Heart right ventricle (tissue), 16 donors: ENCODE measurements around the gene C10orf120. TPM values are rescaled to one million over a fixed set of nuclear protein-coding genes. Genes with fewer than 3 reads are reported as not detected.

Experiments
- ATAC-seq, 8 donors: fragments of 200-7000 bp; cut with Tn5 transposase; one replicate each; pipeline ENCODE4 v1.9.1; 2020; ENCODE audit warnings: mild to moderate bottlenecking in 8 of 8, moderate library complexity in 8 of 8, moderate number of reproducible peaks in 1 of 8
- DNase-seq, 2 donors: peaks; one replicate each; pipeline ENCODE4 v3.0.0-alpha.2; 2020
- H3K27ac ChIP-seq, 10 donors: fragments of 200-600 bp; sonication (generic) in 2 of 10; one replicate each; pipeline versions ENCODE4 v1.5.0 to v1.8.0; 2020 to 2022; ENCODE audit warnings: mild to moderate bottlenecking in 3 of 10
- H3K27me3 ChIP-seq, 7 donors: fragments of 200-600 bp; one replicate each; pipeline ENCODE4 v1.8.0; 2021 to 2022; ENCODE audit warnings: mild to moderate bottlenecking in 2 of 7
- H3K36me3 ChIP-seq, 9 donors: fragments of 200-600 bp; sonication (generic) in 1 of 9; one replicate each; pipeline versions ENCODE4 v1.5.0 to v1.8.0; 2020 to 2022; ENCODE audit warnings: mild to moderate bottlenecking in 2 of 9
- H3K4me1 ChIP-seq, 9 donors: fragments of 200-600 bp; sonication (generic) in 1 of 9; one replicate each; pipeline versions ENCODE4 v1.5.0 to v1.8.0; 2020 to 2022; ENCODE audit warnings: mild to moderate bottlenecking in 4 of 9
- H3K4me3 ChIP-seq, 10 donors: fragments of 200-600 bp; sonication (generic) in 2 of 10; one replicate each; pipeline versions ENCODE4 v1.5.0 to v1.8.0; 2020 to 2022; ENCODE audit warnings: mild to moderate bottlenecking in 7 of 10, moderate library complexity in 2 of 10
- H3K9me3 ChIP-seq, 11 donors: fragments of 200-600 bp in 10 of 11; sonication (generic) in 2 of 11; one replicate each; pipeline versions ENCODE4 v1.5.0 to v1.8.0; 2013 to 2022; ENCODE audit warnings: mild to moderate bottlenecking in 2 of 11, control low read depth in 1 of 11, moderate library complexity in 1 of 11
- WGBS, 2 donors: extraction: QIAGEN DNeasy Blood & Tissue Kit; methylation state at CpG; one replicate each; pipeline ENCODE4 v1.1.7; 2013; ENCODE audit warnings: inconsistent platforms in 1 of 2; 5-methylcytosine and 5-hydroxymethylcytosine counted together
- intact Hi-C, 10 donors: fragments of 100-400 bp; cut with DNase I; formaldehyde crosslinking; loops; one replicate each; pipeline versions ENCODE4 v1.11.1 to v1.14.2; 2022
- polyA plus RNA-seq, 2 donors: library from polyadenylated mRNA; stranded (reverse); fragments of 200-250 nt; gene quantifications; one replicate each; pipeline ENCODE4 v1.2.3, GENCODE V29; 2013
- total RNA-seq, 10 donors: library from RNA; stranded (reverse); fragmentation: NEBNext Ultra II Directional in 3 of 10; extraction: Animal tissue kit (Norgen Biotek cat#: 25700) in 3 of 10; gene quantifications; one replicate each; pipeline versions ENCODE4 v1.2.1 to v1.2.4, GENCODE V29; 2021 to 2023
- TF ChIP-seq, protein P1 (sequence below), 9 donors: fragments of 200-600 bp; sonication (generic) in 2 of 9; IDR thresholded peaks; one replicate each; pipeline versions ENCODE4 v1.5.0 to v1.8.0; 2021 to 2022; ENCODE audit warnings: antibody characterized with exemption in 9 of 9, mild to moderate bottlenecking in 5 of 9, moderate library complexity in 1 of 9
- donor health status: Arrhythmogenic right ventricular cardiomyopathy.
- donor health status: ischemic (EF 13 %, LVEDD 7.1; RV severe dilation, severe dysfunction).
- donor health status: healthy with polysubstance abuse.
- donor health status: DM: no; HTN: yes; CAD: no.
- donor health status: DM: no; HTN: no; CAD: no.
- donor health status: ischemic (EF 25% LVEDD 6.9; RV normal size, moderate dysfunction).
- donor health status: ischemic (EF 25% LVEDD 5.7; RV mildly dilated, moderate dysfunction).
- donor health status: healthy.
- donor health status: DM: yes; HTN: yes; CAD: no.
- donor health status: Ischemic cardiomyopathy.
- donor health status: ischemic (EF 35%, LVEDD 5.7; RV mildly dilated, moderate dysfunction).
- donor health status: nonischemic (EF 11% LVEDD 7.7; RV severe dilation, severe dysfunction).
- donor health status: DM: yes; HTN: yes; CAD: no.
- donor health status: PGD.
- donor health status: ischemic (EF 29% LVEDD 5.4; RV normal size, mild dysfunction).
- donor health status: nonischemic (EF 23%, LVEDD 6.1; RV moderate dilation, normal function).

The C10orf120 gene
- total and polyA plus RNA-seq, 12 donors: not detected

DNA sequence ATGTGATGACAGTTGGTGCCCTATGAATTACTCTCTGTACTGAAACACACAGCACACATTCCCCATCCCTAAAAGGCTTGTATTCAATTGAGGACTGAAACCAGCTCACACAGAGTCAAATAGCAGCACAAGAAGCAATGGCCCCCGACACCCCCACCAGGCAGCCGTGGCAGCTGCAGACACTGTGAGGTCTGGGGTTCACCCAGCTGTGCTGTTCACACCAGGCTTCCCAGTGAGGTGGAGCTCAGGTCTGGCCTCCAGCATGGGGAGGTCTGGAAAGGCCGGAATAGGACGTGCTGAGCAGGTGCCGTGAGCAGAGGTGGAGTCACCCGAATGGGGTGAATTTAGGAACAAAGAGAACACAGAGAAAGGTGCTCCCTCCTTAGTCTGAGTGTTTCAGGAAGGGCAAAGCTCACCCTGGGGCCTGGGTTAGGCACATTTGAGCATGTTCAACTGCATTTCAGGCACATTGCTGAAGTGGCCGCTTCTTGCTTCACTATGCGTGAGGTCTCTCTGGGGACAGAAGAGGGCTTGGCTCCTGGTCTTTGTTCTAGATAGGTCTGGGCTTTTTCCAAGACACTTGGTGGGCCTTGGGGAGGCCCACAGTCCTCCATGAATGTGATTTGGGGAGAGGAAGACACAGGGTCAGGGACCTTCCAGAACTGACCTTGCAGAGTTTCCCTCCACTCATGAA is 41.1 kb downstream of the C10orf120 start:
- H3K4me3 ChIP-seq: no peak overlapping the region
- no peaks in the 10 kb centered on the region for H3K4me1 ChIP-seq
- TF ChIP-seq, protein P1, sequence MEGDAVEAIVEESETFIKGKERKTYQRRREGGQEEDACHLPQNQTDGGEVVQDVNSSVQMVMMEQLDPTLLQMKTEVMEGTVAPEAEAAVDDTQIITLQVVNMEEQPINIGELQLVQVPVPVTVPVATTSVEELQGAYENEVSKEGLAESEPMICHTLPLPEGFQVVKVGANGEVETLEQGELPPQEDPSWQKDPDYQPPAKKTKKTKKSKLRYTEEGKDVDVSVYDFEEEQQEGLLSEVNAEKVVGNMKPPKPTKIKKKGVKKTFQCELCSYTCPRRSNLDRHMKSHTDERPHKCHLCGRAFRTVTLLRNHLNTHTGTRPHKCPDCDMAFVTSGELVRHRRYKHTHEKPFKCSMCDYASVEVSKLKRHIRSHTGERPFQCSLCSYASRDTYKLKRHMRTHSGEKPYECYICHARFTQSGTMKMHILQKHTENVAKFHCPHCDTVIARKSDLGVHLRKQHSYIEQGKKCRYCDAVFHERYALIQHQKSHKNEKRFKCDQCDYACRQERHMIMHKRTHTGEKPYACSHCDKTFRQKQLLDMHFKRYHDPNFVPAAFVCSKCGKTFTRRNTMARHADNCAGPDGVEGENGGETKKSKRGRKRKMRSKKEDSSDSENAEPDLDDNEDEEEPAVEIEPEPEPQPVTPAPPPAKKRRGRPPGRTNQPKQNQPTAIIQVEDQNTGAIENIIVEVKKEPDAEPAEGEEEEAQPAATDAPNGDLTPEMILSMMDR (IDR thresholded peaks at IDR 0.05): no peak
- 88 to 91% methylated on average over 8 of the region's 8 CpGs for WGBS, 2 donors
- no peak overlapping the region for H3K27ac ChIP-seq
- H3K27me3 ChIP-seq: peaks cover 0 to 9% (median 0%) of the 10 kb centered on the region in 7 donors
- H3K9me3 ChIP-seq: no peaks in the 10 kb centered on the region
- ATAC-seq (no peak), DNase-seq (no peak)
- no peaks in the 10 kb centered on the region for H3K36me3 ChIP-seq
- intact Hi-C loops: loop anchor here in 1 of 10 donors (10.0 kb wide), 1 partner anchor 896 kb away; no protein-coding TSS in a partner anchor

DNA sequence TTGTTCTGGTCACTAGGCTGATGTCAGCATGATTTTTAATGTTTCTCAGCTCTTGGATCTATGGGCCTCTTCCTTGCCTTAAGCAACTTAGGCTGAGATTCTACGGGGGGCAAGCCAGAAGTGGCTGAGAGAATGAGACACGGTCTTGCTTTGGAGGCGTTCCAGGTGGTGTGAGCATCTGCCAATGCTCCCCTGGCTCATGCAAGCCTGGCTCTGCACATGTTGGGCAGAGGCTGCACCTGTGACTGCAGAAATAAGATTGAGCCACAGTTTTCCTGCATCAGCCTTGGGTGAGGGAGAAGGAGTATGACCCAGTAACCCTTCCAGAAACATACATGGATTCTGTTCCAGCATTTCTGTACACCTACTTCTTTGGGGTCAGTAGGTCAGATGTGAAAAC is 41.9 kb downstream of the C10orf120 start:
- no peaks in the 10 kb centered on the region for H3K9me3 ChIP-seq
- DNase-seq (no peak), ATAC-seq (no peak)
- TF ChIP-seq, protein P1 (IDR thresholded peaks at IDR 0.05): no peak
- intact Hi-C loops: loop anchor here in 1 of 10 donors (10.0 kb wide), 1 partner anchor 897 kb away; no protein-coding TSS in a partner anchor
- H3K36me3 ChIP-seq: no peaks in the 10 kb centered on the region
- H3K4me3 ChIP-seq: no peak overlapping the region
- WGBS, 2 donors: 55 to 59% methylated on average over 3 of the region's 3 CpGs
- H3K27ac ChIP-seq: no peak overlapping the region
- peaks cover 0 to 9% (median 0%) of the 10 kb centered on the region in 7 donors for H3K27me3 ChIP-seq
- no peaks in the 10 kb centered on the region for H3K4me1 ChIP-seq

DNA sequence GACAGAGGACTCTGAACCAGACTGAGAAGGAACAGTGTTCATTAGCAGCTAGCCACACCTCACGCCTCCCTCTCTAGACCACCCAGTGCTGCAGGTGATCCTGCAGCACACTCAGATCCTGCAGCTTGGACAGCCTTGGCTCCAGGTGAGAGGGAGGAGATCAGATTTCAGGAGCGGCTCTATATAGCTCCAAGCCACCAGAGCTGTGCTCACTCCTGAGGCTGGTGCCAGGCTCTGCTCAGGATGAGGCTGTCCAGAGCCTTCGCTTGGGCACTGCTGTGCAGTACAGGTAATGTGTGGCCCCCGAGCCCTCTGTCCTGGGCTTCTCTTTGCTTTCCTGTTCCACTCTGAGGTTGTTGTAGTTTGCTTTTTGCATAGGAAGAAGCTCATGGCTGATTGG is 42.4 kb downstream of the C10orf120 start:
- intact Hi-C loops: loop anchor here in 1 of 10 donors (10.0 kb wide), 1 partner anchor 898 kb away; no protein-coding TSS in a partner anchor
- H3K4me1 ChIP-seq: no peaks in the 10 kb centered on the region
- no peak for DNase-seq
- ATAC-seq: no peak
- TF ChIP-seq, protein P1 (IDR thresholded peaks at IDR 0.05): no peak
- H3K36me3 ChIP-seq: no peaks in the 10 kb centered on the region
- H3K27me3 ChIP-seq: peaks cover 0 to 9% (median 0%) of the 10 kb centered on the region in 7 donors
- H3K9me3 ChIP-seq: no peaks in the 10 kb centered on the region
- 79 to 87% methylated on average over 4 of the region's 4 CpGs for WGBS, 2 donors
- H3K4me3 ChIP-seq: no peak overlapping the region
- H3K27ac ChIP-seq: no peak overlapping the region

DNA sequence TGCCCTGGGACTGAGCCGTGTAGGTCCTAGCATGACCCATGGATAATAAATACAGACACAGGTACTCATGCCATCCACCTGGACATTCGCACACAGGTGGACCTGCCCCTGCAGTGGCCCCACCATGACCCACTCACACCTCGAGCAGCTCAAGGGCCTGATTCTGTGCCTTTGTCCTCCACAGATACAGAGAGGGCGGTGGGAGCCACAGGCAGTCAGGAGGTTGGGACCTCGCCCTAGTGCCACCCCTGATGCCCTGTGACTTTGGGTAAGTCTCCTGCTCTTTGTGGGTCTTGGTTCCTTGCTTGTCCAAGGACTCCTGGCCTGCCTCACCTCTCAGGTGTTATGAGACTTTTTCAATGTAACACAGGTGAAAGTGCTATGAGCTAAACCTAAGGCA is 42.9 kb downstream of the C10orf120 start:
- peaks cover 0 to 9% (median 0%) of the 10 kb centered on the region in 7 donors for H3K27me3 ChIP-seq
- DNase-seq (no peak), ATAC-seq (no peak)
- H3K4me1 ChIP-seq: no peaks in the 10 kb centered on the region
- H3K36me3 ChIP-seq: no peaks in the 10 kb centered on the region
- no peak overlapping the region for H3K27ac ChIP-seq
- intact Hi-C loops: loop anchor here in 1 of 10 donors (10.0 kb wide), 1 partner anchor 898 kb away; no protein-coding TSS in a partner anchor
- H3K9me3 ChIP-seq: peaks cover 0 to 4% (median 0%) of the 10 kb centered on the region in 11 donors
- TF ChIP-seq, protein P1 (IDR thresholded peaks at IDR 0.05): no peak
- H3K4me3 ChIP-seq: no peak overlapping the region
- WGBS, 2 donors: 88 to 89% methylated on average over 5 of the region's 5 CpGs
